GM21526 (cell line): ENCODE measurements around the gene CTXN2.

Experiments
- ATAC-seq: cut with Tn5 transposase; IDR thresholded peaks from one replicate; pipeline ENCODE4 v1.9.1; 2021; ENCODE audit warnings: moderate library complexity; ENCODE audit not compliant: unreplicated experiment, low FRiP score

Gene CTXN2

GRCh38 chr15:48221885-48222284 is 30.4 kb downstream of the CTXN2 start:
- no peak for ATAC-seq

GRCh38 chr15:48222627-48223026 is 31.2 kb downstream of the CTXN2 start:
- no peak for ATAC-seq

- no peak for ATAC-seq
Observed at GRCh38 chr15:48225771-48226170, 34.3 kb downstream of the CTXN2 start.

- no peak for ATAC-seq
Observed at GRCh38 chr15:48230498-48230897, 39.0 kb downstream of the CTXN2 start.

- ATAC-seq: no peak
Observed at GRCh38 chr15:48233246-48233645, 41.8 kb downstream of the CTXN2 start.

GRCh38 chr15:48239334-48239733 is 47.9 kb downstream of the CTXN2 start:
- ATAC-seq: no peak

- ATAC-seq: no peak
Observed at GRCh38 chr15:48242015-48242414, 50.5 kb downstream of the CTXN2 start.

- ATAC-seq: no peak
Observed at GRCh38 chr15:48242535-48242934, 51.1 kb downstream of the CTXN2 start.

GRCh38 chr15:48244921-48245320 is 53.5 kb downstream of the CTXN2 start:
- no peak for ATAC-seq

- ATAC-seq: no peak
Observed at GRCh38 chr15:48248414-48248813, 56.9 kb downstream of the CTXN2 start.

- no peak for ATAC-seq
Observed at GRCh38 chr15:48250640-48251076, 59.2 kb downstream of the CTXN2 start.

- no peak for ATAC-seq
Observed at GRCh38 chr15:48253172-48253571, 61.7 kb downstream of the CTXN2 start.
